Neutrophil (primary cell): ENCODE measurements around the gene POU6F2.

Source experiments
- H3K27ac ChIP-seq: fragments of 200-600 bp; sonication (generic); 2 replicates; pipeline ENCODE4 v1.5.1; 2016; ENCODE audit warnings: mild to moderate bottlenecking, moderate library complexity
- H3K27me3 ChIP-seq: fragments of 200-600 bp; sonication (generic); 2 replicates; pipeline ENCODE4 v1.6.0; 2016; ENCODE audit warnings: mild to moderate bottlenecking
- H3K36me3 ChIP-seq: fragments of 200-600 bp; sonication (generic); 2 replicates; pipeline ENCODE4 v1.5.1; 2017
- H3K4me1 ChIP-seq, 2 experiments: fragments of 200-600 bp in 1 of 2; sonication (generic) in 1 of 2; 1 replicate in 1 of 2; 2 replicates in 1 of 2; pipeline versions ENCODE4 v1.5.1 to v1.6.1; 2013 to 2016; ENCODE audit warnings: low read depth in 1 of 2, low read length in 1 of 2, mild to moderate bottlenecking in 1 of 2, moderate library complexity in 1 of 2; ENCODE audit not compliant: control insufficient read depth in 1 of 2, insufficient read depth in 1 of 2
- H3K4me3 ChIP-seq, 2 experiments: fragments of 200-600 bp in 1 of 2; sonication (generic) in 1 of 2; 1 replicate in 1 of 2; 2 replicates in 1 of 2; pipeline ENCODE4 v1.5.1; 2013 to 2016; ENCODE audit warnings: low read depth in 1 of 2, low read length in 1 of 2, mild to moderate bottlenecking in 1 of 2, moderate library complexity in 1 of 2
- H3K9me3 ChIP-seq: fragments of 200-600 bp; sonication (generic); 2 replicates; pipeline ENCODE4 v1.5.1; 2016
- CTCF ChIP-seq: fragments of 200-600 bp; sonication (generic); IDR thresholded peaks from 2 replicates; pipeline ENCODE4 v1.5.1; 2016; ENCODE audit warnings: antibody characterized with exemption

The POU6F2 gene

GRCh38 chr7:39265641-39266591 is 288.2 kb downstream of the POU6F2 start:
- H3K36me3 ChIP-seq, result no peaks in the 10 kb centered on the region
- no peak overlapping the region for H3K4me3 ChIP-seq
- H3K27ac ChIP-seq, result no peak overlapping the region
- H3K4me1 ChIP-seq, result no peaks in the 10 kb centered on the region
- H3K9me3 ChIP-seq, result no peaks in the 10 kb centered on the region
- no peaks in the 10 kb centered on the region for H3K27me3 ChIP-seq
- TF ChIP-seq CTCF, result no peak

GRCh38 chr7:39269034-39269433 is 291.3 kb downstream of the POU6F2 start:
- H3K27ac ChIP-seq, result no peak overlapping the region
- H3K9me3 ChIP-seq, result no peaks in the 10 kb centered on the region
- H3K36me3 ChIP-seq, result no peaks in the 10 kb centered on the region
- no peaks in the 10 kb centered on the region for H3K27me3 ChIP-seq
- no peak overlapping the region for H3K4me3 ChIP-seq
- no peaks in the 10 kb centered on the region for H3K4me1 ChIP-seq
- no peak for TF ChIP-seq CTCF

- TF ChIP-seq CTCF, result no peak
Observed at GRCh38 chr7:39270018-39270417, 292.3 kb downstream of the POU6F2 start.

GRCh38 chr7:39271402-39271801 is 293.7 kb downstream of the POU6F2 start:
- Histone ChIP-seq H3K27me3 (no peaks in the 10 kb centered on the region), H3K4me3 (no peak overlapping the region), H3K27ac (no peak overlapping the region), H3K4me1 (no peaks in the 10 kb centered on the region), H3K9me3 (no peaks in the 10 kb centered on the region), H3K36me3 (no peaks in the 10 kb centered on the region)
- TF ChIP-seq CTCF, result no peak

More at GRCh38 chr7:39270018-39270417, 292.3 kb downstream of the POU6F2 start:
- Histone ChIP-seq H3K9me3 (no peaks in the 10 kb centered on the region), H3K27ac (no peak overlapping the region), H3K4me3 (no peak overlapping the region), H3K36me3 (no peaks in the 10 kb centered on the region), H3K27me3 (no peaks in the 10 kb centered on the region), H3K4me1 (no peaks in the 10 kb centered on the region)

GRCh38 chr7:39272111-39272510 is 294.4 kb downstream of the POU6F2 start:
- no peak for TF ChIP-seq CTCF
- Histone ChIP-seq H3K4me1 (no peaks in the 10 kb centered on the region), H3K27me3 (no peaks in the 10 kb centered on the region), H3K4me3 (no peak overlapping the region), H3K27ac (no peak overlapping the region), H3K9me3 (no peaks in the 10 kb centered on the region), H3K36me3 (no peaks in the 10 kb centered on the region)
